NB4 (cell line): ENCODE results near the gene ZIC4.

ENCODE experiments used
- MYC ChIP-seq: IDR thresholded peaks from 2 replicates; pipeline ENCODE4 v1.6.1; 2011; ENCODE audit warnings: low read depth, low read length
- POLR2A ChIP-seq: IDR thresholded peaks from 2 replicates; pipeline ENCODE4 v1.6.1; 2011; ENCODE audit warnings: mild to moderate bottlenecking; ENCODE audit not compliant: insufficient read length; ENCODE audit errors: extremely low read depth
- TF ChIP-seq, protein P1 (sequence below): IDR thresholded peaks from one replicate; pipeline ENCODE4 v1.5.1; 2012; ENCODE audit warnings: low read depth, low read length
- TF ChIP-seq, protein P2 (sequence below): IDR thresholded peaks from 2 replicates; pipeline ENCODE4 v1.6.1; 2011; ENCODE audit warnings: low read depth, low read length

DNA sequence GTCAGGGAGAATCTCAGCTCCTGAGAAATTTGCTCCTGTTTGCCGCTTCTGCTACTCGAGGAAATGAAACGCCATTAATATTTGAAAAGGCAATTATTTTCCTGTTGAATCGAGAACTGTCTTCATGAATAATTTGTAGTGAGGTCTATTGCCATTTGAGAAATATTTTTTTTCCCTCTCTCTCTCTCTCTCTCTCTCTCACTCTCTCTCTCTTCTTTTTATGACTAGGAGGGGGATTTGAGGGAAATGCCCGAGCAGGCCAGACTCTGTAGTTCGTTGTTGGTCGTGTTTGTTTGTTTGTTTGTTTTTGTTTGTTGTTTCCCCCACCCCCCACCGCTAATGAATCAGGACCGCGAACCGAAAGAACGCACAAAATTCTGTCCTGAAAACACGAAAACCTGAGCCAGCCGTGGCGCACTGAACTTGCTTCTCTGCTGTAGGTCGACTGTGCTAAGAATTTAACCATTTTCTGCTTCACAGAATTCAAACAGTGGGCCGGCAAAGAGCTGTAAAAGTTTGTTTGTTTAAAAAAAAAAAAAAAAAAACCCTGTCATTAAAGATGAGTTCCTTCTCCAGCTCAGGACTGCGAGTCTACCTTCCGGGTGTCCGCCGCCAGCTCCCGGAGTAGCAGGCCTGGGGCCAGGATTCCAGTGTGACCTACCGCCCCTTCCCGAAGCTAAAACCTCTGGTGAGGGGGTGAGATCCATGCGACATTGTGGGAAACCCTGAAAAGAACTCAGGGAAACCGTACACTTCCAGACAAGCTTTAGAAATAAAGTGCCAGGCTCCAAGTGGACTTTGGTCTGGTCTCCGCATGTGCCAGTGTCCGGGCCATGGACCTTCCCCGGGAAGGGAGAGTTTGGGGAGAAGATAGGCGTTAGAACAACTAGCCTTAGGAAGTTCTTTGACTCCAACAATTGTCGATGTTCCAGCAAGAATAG lies 12.1 kb downstream of the ZIC4 start:
- TF ChIP-seq, protein P1, sequence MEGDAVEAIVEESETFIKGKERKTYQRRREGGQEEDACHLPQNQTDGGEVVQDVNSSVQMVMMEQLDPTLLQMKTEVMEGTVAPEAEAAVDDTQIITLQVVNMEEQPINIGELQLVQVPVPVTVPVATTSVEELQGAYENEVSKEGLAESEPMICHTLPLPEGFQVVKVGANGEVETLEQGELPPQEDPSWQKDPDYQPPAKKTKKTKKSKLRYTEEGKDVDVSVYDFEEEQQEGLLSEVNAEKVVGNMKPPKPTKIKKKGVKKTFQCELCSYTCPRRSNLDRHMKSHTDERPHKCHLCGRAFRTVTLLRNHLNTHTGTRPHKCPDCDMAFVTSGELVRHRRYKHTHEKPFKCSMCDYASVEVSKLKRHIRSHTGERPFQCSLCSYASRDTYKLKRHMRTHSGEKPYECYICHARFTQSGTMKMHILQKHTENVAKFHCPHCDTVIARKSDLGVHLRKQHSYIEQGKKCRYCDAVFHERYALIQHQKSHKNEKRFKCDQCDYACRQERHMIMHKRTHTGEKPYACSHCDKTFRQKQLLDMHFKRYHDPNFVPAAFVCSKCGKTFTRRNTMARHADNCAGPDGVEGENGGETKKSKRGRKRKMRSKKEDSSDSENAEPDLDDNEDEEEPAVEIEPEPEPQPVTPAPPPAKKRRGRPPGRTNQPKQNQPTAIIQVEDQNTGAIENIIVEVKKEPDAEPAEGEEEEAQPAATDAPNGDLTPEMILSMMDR: no peak
- no peak for TF ChIP-seq POLR2A
- TF ChIP-seq, protein P2, sequence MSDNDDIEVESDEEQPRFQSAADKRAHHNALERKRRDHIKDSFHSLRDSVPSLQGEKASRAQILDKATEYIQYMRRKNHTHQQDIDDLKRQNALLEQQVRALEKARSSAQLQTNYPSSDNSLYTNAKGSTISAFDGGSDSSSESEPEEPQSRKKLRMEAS: no peak
- TF ChIP-seq MYC: no peak
